GM06990 (cell line): ENCODE data around the gene LRMDA.

Experiments
- DNase-seq: peaks from one replicate; pipeline ENCODE4 v3.0.0-alpha.2; 2011; ENCODE audit not compliant: insufficient read length; ENCODE audit errors: extremely low read depth
- H3K27me3 ChIP-seq: replicated peaks from 2 replicates; pipeline ENCODE4 v1.6.0; 2011; ENCODE audit warnings: low read length; ENCODE audit not compliant: control insufficient read depth, insufficient read depth
- H3K36me3 ChIP-seq: 2 replicates; pipeline ENCODE4 v1.5.1; 2011; ENCODE audit warnings: low read length; ENCODE audit not compliant: control insufficient read depth, insufficient read depth
- H3K4me3 ChIP-seq: replicated peaks from 2 replicates; pipeline ENCODE4 v1.5.1; 2011; ENCODE audit warnings: low read depth, mild to moderate bottlenecking, control low read depth, low read length
- TF ChIP-seq, protein P1 (sequence below): IDR thresholded peaks from 2 replicates; pipeline ENCODE4 v1.5.1; 2011; ENCODE audit warnings: low read length, control low read depth, mild to moderate bottlenecking, inconsistent platforms; ENCODE audit not compliant: insufficient read depth, poor library complexity, severe bottlenecking

LRMDA gene

DNA sequence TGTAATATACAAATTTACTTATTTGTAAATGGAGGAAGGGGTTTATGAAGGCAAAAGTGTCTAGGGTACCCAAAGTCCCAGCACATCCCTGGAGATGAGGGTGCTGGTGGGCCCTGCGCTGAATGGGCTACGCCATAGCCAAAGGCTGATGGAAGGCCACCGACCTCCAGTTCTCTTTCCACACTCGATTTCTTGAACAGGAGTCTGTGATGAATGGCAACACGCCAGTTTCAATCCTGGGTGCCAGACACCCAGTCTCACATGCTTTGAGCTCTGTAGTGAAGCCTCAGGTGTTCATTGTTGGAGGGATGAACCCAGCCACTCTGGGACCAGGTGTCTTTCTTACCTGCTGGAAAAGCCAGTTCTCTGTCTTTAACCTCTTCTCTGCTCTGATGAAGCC, 752 bp downstream of the LRMDA start:
- Histone ChIP-seq H3K4me3 (no peak overlapping the region), H3K27me3 (peaks cover 1% of the 10 kb centered on the region), H3K36me3 (no peaks in the 10 kb centered on the region)
- no peak for DNase-seq
- TF ChIP-seq, protein P1, sequence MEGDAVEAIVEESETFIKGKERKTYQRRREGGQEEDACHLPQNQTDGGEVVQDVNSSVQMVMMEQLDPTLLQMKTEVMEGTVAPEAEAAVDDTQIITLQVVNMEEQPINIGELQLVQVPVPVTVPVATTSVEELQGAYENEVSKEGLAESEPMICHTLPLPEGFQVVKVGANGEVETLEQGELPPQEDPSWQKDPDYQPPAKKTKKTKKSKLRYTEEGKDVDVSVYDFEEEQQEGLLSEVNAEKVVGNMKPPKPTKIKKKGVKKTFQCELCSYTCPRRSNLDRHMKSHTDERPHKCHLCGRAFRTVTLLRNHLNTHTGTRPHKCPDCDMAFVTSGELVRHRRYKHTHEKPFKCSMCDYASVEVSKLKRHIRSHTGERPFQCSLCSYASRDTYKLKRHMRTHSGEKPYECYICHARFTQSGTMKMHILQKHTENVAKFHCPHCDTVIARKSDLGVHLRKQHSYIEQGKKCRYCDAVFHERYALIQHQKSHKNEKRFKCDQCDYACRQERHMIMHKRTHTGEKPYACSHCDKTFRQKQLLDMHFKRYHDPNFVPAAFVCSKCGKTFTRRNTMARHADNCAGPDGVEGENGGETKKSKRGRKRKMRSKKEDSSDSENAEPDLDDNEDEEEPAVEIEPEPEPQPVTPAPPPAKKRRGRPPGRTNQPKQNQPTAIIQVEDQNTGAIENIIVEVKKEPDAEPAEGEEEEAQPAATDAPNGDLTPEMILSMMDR, result no peak

DNA sequence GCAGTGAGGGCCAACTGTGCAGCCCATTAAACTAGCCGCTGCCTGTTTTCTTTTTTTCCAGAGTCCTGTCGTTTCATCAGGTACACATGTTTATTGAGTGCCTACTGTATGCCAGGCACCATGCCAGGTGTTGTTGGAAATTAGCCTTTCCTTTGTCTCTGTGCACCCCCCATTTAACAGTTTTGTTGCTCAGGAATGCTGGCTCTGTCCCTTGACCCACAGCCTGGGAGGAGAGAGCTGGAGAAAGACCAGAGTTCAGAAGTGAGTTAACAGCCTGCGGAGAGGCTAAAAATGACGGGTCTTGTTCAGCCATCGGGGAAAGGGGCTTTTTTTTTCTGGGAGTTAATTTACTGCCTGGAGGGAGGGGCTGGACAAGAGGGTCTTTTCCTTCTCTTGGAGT, 1.3 kb downstream of the LRMDA start:
- Histone ChIP-seq H3K4me3 (no peak overlapping the region), H3K27me3 (peaks cover 1% of the 10 kb centered on the region), H3K36me3 (no peaks in the 10 kb centered on the region)
- DNase-seq, result no peak
- TF ChIP-seq, protein P1, result no peak

DNA sequence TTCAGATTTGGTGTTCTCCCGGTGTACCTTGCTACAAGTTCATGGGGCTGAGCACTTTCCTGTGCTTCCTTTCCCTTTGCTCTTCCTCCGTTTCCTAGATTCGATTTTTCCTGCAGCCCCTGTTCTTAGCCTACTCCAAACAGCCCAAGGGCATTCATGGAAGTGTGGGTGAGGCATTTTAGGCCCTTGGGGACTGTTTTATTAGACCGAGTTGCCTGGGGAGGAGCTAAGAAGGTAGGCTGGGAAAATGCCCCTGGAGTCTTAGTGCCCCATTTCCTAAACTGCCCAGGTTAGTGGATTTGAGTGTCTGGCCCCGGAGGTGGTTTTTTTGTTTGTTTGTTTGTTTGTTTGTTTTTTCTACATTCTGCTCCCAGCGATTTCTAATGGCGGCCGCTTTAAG, 1.8 kb downstream of the LRMDA start:
- TF ChIP-seq, protein P1, result no peak
- no peaks in the 10 kb centered on the region for H3K36me3 ChIP-seq
- no peak overlapping the region for H3K4me3 ChIP-seq
- no peak for DNase-seq
- H3K27me3 ChIP-seq, result peaks cover 1% of the 10 kb centered on the region

DNA sequence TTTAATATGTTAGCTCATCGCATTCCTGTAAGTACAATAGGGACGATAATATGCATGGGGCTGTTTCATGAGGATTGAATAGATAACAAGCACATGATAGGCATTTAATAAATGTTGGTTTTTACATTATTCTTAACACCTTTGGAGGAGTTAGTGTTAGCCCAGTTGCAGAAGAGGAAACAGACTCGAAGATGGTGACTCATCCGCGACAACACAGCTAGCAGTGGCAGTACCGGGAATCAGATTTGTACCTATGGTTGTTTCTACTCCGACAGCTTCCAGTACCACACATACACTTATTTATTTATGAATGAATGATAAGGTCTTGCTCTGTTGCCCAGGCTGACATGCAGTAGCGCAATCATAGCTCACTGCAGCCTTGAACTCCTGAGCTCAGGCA, 2.9 kb downstream of the LRMDA start:
- no peak for DNase-seq
- H3K36me3 ChIP-seq, result no peaks in the 10 kb centered on the region
- TF ChIP-seq, protein P1, result no peak
- H3K4me3 ChIP-seq, result no peak overlapping the region
- peaks cover 1% of the 10 kb centered on the region for H3K27me3 ChIP-seq

DNA sequence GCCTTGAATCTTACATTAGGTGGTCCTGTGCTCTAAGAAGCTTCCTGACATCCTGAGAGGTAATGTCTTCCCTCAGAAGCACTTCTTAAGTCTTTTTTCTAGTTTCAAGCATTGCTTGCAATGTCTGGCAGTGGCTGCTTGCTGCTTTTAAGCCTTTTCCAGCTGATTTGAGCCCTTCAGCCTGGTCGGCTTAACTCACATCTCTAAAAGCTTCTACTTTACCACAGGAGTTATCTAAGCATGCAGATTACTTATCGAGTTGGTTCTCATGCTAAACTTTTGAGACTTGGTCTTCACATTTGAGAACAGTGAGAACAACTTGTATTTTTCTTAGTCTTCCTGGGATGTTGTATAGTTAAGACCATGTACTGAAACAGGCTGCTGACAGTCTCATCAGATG, 3.9 kb downstream of the LRMDA start:
- H3K27me3 ChIP-seq, result peaks cover 1% of the 10 kb centered on the region
- DNase-seq, result no peak
- no peaks in the 10 kb centered on the region for H3K36me3 ChIP-seq
- TF ChIP-seq, protein P1, result no peak
- no peak overlapping the region for H3K4me3 ChIP-seq

DNA sequence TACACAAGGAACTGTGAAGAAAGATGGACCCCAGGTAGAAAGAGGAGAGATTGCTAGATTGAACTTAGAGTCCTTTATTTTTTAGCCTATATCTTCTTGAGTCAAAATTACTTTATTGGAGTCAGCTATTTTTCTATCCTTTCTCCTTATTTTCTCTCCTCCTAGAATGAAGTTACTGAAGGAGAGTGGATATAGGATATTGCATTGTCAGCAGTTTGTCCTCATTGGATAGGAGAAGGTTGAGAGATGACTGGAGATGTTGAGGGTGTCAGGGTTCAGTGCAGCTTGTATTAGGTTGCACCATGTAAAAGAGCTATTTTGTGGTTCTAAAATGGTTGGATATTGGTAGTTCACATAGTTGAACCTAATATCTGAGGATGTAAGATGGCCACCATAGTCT, 5.5 kb downstream of the LRMDA start:
- Histone ChIP-seq H3K4me3 (no peak overlapping the region), H3K36me3 (no peaks in the 10 kb centered on the region), H3K27me3 (peaks cover 1% of the 10 kb centered on the region)
- DNase-seq, result no peak
- TF ChIP-seq, protein P1, result no peak
